HG03457 (cell line): ENCODE measurements around the gene ENAM.

Experiments used
- ATAC-seq: cut with Tn5 transposase; IDR thresholded peaks from one replicate; pipeline ENCODE4 v1.9.1; 2021; ENCODE audit warnings: moderate number of reproducible peaks; ENCODE audit not compliant: unreplicated experiment

ENAM gene, protein sequence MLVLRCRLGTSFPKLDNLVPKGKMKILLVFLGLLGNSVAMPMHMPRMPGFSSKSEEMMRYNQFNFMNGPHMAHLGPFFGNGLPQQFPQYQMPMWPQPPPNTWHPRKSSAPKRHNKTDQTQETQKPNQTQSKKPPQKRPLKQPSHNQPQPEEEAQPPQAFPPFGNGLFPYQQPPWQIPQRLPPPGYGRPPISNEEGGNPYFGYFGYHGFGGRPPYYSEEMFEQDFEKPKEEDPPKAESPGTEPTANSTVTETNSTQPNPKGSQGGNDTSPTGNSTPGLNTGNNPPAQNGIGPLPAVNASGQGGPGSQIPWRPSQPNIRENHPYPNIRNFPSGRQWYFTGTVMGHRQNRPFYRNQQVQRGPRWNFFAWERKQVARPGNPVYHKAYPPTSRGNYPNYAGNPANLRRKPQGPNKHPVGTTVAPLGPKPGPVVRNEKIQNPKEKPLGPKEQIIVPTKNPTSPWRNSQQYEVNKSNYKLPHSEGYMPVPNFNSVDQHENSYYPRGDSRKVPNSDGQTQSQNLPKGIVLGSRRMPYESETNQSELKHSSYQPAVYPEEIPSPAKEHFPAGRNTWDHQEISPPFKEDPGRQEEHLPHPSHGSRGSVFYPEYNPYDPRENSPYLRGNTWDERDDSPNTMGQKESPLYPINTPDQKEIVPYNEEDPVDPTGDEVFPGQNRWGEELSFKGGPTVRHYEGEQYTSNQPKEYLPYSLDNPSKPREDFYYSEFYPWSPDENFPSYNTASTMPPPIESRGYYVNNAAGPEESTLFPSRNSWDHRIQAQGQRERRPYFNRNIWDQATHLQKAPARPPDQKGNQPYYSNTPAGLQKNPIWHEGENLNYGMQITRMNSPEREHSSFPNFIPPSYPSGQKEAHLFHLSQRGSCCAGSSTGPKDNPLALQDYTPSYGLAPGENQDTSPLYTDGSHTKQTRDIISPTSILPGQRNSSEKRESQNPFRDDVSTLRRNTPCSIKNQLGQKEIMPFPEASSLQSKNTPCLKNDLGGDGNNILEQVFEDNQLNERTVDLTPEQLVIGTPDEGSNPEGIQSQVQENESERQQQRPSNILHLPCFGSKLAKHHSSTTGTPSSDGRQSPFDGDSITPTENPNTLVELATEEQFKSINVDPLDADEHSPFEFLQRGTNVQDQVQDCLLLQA

DNA sequence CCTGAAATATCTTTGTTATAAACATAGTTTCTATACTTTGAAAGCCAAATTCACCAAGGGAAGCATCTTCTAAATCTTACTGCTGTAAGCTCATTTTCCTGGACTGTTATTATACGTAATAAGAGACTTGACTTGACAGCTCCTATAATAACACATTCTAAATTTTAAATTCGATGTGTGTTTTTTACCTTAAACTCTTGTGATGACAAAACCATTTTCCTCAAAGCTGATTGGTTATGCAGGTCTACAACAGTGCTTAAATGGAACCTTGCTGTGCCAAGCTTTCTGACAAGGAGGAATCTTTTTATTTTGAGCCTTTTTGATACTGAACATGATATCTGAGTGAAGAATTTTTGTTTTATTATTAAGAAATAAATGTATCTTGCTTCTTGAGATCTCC is at the start of gene ENAM:
Gene ENAM, plus strand, starts transcription at position 301 of the 400 bp plus-strand sequence. CDS start 757 bp downstream, outside the sequence.
- ATAC-seq: no peak

DNA sequence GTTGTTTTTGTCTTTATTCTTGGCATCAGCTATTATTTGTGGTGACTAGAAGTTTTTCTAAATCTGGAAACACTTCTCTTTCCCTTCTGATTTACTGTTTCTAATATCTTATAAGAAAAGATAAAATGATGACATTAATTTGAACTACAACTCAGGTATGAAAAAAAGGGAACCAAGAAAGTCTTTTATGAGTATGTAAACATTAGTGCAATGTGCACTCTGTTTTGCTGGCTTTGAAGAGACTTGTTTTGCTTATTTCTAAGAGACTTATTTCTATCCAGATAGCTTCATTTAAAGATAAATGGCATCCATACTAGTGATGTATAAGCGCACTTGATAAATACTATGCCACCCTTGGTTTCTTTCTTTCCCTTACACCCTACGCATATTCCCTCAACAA is 46.6 kb upstream of the ENAM start:
- no peak for ATAC-seq

DNA sequence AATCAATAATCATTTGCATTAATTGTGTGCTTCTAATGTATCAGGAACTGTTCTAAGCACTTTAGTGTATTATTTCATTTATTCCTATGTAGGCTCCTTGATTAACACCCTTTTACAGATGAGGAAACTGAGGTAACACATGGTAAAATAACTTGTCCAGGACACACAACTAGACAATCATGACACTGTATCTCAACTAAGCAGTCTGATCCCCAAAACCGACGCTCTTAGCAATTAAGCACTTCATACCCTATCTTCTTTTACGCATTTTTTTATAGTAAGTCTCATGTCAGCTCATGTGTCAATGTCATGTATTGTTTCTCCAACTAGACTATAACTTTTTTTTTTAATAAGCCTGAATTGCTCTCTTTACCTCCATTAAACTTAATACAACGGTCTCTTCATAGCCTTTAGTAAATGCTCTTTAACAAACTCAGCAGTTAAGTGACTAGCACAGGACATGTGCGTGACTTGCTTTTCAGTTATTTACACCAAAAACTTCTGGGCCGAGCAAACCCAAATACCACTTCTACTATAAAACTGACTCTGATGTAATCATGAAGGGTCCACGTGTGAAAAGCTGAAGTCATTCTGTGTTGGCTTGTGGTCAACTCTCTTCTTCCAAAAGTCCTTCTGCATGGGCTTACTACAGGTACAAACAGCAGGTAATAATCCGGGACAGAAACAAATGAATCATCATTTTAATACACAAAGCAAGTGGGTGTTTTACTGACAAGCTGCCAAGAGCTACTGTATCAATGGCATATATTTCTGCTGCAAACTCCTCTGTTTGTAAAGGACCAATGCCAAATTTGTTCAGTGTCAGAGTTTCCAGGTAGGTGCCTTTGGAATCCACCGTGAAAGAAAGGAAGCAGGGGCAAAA is 44.4 kb upstream of the ENAM start:
- ATAC-seq: no peak

DNA sequence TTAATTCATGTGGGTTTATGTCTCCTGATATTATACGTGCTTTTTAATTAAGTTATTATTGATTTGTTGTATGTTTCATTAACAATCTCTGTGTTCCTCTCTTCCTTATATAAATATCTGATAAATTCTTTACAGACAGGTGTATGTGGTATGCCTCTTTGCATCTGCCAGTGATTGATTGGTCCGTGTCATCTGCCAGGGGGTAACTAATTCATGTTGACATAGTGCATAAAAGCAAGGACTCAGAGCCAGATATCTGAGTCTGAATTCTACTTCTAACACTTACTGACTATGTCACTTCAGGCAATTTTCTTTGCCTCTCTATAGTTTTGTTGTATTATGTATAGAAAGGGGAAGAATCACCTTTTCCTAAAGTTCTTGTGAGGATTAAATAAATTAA is 41.7 kb upstream of the ENAM start:
- ATAC-seq: no peak

DNA sequence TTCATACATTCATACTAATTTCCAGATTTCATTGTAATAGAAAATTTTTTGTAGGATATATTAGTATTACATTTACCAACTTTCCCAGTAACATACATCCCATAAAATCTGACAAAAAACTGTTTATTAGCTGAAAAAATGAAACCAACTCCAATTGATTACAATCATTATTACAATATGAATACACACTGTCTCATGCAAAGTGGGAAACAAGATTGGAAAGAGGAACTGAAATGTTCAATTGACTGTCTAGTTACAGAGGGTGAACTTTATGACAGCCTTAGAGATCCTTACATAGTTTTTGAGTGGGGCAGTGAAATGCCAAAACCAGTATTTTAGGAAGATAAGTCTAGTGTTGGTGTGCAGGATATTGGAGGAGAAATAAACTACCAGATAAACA is 38.8 kb upstream of the ENAM start:
- no peak for ATAC-seq

DNA sequence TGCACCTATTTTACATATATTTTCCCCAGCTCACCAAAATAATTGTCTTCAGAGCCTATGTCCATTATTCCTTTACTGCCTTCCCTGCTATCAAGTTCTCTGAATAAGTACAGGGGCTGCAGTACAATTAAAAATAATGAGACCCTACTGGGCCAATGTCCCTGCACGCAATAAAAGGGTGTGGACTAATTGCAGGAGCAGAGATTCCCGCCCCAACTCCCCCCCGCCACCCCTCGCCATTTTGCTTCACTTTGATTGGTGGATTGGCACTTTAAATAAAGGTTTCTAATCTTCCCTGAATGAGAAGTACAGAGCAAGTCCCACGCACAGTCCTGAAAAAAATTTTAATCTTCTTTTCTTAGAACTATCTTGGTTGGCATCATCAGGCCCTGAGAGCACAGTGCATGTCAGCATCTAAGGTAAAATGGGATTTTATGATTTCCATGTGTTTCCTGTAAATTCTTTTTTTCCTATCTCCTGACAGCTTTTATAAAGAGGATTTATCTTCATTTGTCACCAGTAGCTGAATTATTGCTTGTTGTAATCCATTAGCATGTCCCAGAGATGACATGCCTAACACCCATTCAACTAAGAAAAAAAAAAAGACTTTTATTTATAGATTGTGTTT is 36.5 kb upstream of the ENAM start, which contains the start of gene AMBN:
Gene AMBN, plus strand, starts transcription at position 302 of the 628 bp plus-strand sequence. Its CDS starts 103 bp downstream, at position 405.
- no peak for ATAC-seq

DNA sequence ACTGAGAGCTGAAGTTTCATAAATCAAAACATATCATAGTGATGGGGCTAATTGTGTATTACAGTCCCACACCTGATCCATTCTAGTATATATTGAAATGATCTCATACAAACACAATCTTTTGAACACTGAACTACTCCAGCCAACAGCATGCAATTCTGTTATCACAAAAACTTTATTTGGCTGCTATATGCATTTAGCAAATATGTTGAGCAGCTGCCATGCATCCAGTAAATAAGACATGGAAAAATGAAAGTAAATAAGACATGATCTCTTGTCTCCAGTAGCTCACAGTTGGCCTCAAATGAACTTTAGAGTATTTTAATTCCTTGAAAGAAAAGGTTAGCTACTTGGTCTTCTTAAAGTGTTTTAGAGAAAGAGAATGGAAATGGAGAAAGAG is 34.3 kb upstream of the ENAM start:
- ATAC-seq: no peak

DNA sequence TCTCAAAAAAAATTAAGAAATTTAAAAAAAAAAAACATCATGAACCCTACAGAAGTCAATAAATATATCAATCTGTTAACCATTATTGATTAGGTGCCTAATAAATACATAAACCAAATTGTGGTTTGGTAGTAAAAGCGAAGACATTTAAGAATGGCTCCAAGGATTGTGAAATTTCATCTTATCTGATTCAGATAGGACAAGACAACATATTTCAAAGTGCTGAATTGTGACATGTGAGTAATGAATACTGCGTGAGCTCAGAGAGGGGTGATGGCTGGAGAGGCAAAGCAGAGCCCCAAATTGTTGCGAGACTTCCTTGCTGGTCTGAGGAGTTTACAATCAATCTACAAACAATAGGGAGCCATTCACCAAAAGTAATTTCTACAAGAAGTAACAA is 28.2 kb upstream of the ENAM start:
- ATAC-seq: no peak

DNA sequence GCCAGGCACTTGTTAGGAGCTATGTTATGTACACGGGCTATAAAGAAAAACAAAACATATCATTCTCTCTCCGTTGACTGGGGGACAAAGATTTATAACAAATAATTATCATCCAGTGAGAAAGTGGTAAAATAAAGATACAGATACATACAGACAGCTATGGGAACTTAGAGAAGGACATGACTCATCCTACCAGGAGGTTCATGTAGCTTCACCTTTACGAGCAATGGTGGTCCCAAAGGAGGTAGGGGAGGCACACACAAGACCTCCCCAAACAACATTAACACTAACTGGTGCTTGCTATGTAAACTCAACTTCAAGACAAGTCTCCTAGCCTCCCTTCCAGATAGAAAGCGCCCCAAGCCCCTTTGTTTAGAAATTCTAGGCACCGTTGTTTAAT is 27.6 kb upstream of the ENAM start:
- no peak for ATAC-seq

DNA sequence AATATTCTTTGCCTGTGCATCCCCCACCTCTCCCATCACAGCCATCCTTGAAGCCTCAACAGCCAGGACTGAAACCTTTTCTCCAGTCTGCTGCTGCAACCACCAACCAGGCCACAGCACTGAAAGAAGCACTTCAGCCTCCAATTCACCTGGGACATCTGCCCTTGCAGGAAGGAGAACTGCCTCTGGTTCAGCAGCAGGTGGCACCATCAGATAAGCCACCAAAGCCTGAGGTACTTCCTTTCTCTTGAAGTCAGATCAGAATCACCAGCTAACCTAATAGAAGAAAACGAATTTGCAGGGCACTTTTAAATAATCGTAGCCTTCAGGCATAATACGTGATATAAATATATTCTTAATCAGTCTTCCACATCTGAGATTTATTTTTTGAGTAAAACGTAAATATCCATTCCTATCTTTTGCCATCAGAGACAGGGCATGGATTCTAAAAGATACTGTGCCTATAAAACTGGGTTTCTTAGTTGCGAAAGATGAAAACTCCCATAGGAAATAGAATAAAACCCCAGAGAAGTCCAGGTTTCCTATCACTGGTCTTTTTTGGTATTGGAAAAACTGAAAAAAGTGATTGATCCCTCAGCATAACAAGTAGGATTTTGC is 27.0 kb upstream of the ENAM start:
- peak; percentile 98 for ATAC-seq

DNA sequence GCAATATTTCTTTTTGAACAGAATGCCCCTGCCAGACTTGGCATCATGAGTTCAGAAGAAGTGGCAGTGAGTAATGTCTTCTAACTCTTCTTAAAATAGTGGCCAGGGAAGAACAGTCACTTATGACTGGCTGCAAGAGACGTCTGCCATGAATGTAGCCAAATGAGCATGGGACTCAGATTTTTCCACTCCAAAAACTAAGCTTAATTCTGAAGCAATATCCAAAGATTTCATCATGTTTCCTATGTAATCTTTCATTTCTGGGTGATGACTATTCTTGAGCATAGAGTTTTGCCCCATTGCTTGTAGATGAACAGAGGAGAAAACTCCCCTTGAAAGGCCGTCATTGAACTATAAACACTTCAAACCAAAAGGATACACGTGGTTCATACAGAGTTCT is 24.7 kb upstream of the ENAM start:
- ATAC-seq: no peak

DNA sequence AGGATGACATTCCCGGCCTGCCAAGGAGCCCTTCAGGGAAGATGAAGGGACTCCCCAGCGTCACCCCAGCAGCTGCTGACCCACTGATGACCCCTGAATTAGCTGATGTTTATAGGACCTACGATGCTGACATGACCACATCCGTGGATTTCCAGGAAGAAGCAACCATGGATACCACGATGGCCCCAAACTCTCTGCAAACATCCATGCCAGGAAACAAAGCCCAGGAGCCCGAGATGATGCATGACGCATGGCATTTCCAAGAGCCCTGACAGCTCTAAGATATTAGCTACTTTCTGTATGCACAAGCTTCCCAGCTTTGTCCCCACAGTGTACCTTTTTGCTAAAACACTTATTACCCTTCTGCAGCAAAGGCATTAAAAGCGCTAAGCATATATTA is 22.1 kb upstream of the ENAM start:
- ATAC-seq: no peak

DNA sequence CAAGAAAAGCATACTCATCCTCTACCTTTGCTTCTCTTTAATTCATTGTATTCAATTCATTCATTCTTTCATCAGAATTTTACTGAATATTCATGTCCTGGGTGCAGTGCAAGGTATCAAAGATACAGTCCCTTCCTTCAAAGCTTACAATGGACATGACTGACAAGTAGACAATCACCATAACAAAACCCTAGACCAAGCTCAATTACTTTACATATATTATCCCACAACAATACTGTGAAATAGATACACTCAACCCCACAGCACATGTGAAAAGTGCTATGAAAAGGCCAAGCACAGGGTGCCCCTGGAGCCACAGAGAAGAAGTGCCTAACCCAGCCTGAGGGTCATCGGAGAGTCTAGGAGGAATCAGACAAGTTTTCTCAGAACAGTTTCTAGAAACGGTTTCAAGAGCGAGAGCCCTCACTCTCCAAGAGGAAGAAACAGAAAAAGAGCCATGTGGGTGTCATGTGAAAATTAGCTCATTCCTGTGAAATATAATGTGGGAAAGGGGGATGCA is 21.1 kb upstream of the ENAM start:
- no peak for ATAC-seq

DNA sequence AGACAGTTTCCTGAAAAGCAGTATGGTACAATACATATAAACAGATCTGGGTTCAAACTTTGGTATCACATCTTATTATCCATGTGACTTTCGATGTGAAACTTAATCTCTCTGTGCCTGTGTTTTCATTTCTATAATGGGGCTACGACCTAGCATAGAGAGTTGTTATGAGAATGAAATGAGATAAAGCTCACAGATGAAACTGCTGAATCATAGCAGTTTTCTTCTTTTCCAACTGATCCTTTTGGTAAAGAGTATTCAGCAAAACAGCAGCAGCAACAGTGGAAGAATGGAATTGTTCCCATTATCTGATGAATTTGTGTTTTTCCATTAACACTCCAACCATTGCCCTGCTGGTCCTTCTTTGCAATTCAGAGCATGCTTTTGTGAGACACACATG is 20.2 kb upstream of the ENAM start:
- ATAC-seq: no peak

DNA sequence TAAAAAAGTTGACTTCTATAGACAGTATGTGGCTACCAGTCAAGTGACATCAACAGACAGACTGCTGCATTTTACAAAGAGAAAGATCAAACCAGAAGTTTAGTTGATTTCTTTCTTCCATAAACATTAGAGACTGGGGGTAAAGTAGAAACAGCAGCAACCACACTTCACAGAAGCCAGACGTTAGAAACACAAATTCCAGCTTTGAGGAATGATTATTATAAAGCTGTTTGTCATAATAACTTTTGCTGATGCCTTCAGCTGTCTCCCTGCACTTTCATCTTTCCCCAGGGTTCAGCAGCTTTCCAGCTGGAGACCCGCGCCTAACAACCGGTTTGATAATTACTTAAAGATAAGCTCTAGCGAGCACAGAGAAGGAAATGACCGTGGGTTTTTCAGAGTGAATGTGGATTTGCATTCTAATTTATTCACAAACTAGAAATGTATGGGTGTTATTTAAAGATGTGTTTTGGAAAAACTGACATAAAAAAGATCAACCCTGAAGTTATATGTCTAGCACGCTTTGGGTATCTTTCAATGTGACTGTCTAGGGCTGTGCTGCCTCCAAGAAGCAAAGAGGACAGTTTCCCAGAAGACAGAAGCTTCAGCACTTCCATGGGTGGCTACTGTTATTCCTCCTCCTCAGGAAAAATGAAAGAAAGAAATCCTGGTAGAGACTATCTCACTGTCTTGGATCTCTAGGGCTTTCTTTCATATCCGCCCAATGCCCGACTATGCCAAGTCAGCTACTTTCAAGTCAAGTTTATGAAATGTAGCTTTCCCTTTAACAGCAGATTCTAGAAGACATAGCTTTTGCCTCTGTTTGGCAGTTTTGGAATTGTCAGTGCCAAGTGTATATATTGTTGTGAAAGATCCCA is 15.0 kb upstream of the ENAM start:
- ATAC-seq: peak; percentile 69

DNA sequence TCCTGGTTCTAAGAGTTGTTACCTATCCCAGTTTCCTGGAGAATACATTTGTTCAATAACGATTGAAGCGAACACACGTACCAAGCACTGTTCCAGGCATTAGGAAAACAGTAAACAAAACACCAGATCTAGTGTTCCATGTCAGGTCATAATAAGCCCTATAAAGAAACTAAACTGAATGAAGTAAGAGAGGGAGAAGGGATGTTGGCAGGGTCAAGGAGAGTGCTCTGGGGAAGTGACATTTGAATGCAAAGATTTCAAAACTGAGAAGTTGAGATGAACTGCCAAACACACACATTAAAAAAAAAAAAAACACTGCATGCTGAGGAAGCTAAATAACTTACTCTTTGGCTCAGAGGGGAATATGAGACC is 14.4 kb upstream of the ENAM start:
- ATAC-seq: no peak

DNA sequence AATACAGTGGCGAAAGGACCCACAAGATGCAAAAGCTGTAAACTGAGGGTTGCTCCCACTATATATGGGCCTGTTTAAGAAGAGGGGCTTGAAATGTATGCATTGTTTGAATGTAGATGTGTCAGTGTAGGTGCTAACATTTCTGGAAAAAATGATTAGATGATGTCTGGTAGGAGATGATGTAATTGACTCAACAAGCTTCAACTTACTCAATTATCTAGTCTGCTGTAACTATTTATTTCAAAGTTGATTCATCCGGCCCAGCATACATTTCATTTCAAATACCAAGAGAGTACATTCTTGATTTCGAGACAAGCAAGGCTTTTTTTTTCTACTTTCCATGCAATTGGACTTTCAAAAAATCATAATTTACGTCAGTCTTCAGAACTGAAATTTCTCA is 9.3 kb upstream of the ENAM start:
- ATAC-seq: no peak

DNA sequence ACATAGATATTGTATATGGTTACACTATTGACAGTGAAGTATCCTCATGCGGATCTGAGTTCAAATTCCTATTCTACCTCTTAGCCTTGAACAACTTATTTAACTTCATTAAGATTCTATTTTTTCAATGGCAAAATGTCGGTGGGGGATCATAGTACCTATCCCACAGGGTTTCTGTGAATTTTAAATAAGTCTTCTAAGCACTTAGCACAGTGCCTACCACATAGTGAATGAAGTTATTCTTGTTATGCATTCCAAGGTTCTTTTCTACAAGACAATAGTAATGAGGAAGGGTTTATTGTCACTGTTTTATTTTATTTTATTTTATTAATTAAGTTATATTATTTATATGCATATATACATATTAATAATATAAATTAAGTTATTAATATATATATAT is 8.8 kb upstream of the ENAM start:
- ATAC-seq: no peak
